ENCODE measurements around the gene CCNYL1. TPM values are rescaled to one million over a fixed set of nuclear protein-coding genes. Genes with fewer than 3 reads are reported as not detected.

CCNYL1 gene
- total RNA-seq, 1 experiment from 2014 or later, result 40.7 TPM

GRCh38 chr2:207692206-207693065 lies 19.0 kb upstream of the CCNYL1 start:
- no peaks in the 10 kb centered on the region for H3K9me3 ChIP-seq
- Mint-ChIP-seq H3K4me1 (ENCODE audit: low read depth, unreplicated experiment) (peaks cover under 1% of the 10 kb centered on the region), H3K9me3 (ENCODE audit: unreplicated experiment) (no peaks in the 10 kb centered on the region), H3K27ac (ENCODE audit: unreplicated experiment) (no peak overlapping the region), H3K36me3 (ENCODE audit: insufficient read depth, unreplicated experiment) (no peaks in the 10 kb centered on the region), H3K4me3 (ENCODE audit: unreplicated experiment) (no peak overlapping the region), H3K27me3 (ENCODE audit: insufficient read depth, unreplicated experiment) (no peaks in the 10 kb centered on the region)
- POLR2A ChIA-PET, result interaction anchor here (1.3 kb wide), 1 partner anchor 19 kb away, joined by 3 read pairs; the partner anchor contains the start of gene CCNYL1
- H3K36me3 ChIP-seq (ENCODE audit: control insufficient read depth, insufficient read depth, low read length), result no peaks in the 10 kb centered on the region
- H3K27me3 ChIP-seq (replicated peaks; ENCODE audit: control insufficient read depth, insufficient read depth, low read length), result no peaks in the 10 kb centered on the region
- BruUV-seq (replicated peaks), result no TSS peak
- peak; percentile 54 to 58 for DNase-seq
- intact Hi-C loops (cut with micrococcal nuclease; ENCODE audit: unreplicated experiment), result loop anchor here (1.0 kb wide), 1 partner anchor 42 kb away; no protein-coding TSS in a partner anchor
- no peaks in the 10 kb centered on the region for H3K4me1 ChIP-seq
- TF ChIP-seq, protein P1, sequence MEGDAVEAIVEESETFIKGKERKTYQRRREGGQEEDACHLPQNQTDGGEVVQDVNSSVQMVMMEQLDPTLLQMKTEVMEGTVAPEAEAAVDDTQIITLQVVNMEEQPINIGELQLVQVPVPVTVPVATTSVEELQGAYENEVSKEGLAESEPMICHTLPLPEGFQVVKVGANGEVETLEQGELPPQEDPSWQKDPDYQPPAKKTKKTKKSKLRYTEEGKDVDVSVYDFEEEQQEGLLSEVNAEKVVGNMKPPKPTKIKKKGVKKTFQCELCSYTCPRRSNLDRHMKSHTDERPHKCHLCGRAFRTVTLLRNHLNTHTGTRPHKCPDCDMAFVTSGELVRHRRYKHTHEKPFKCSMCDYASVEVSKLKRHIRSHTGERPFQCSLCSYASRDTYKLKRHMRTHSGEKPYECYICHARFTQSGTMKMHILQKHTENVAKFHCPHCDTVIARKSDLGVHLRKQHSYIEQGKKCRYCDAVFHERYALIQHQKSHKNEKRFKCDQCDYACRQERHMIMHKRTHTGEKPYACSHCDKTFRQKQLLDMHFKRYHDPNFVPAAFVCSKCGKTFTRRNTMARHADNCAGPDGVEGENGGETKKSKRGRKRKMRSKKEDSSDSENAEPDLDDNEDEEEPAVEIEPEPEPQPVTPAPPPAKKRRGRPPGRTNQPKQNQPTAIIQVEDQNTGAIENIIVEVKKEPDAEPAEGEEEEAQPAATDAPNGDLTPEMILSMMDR (IDR thresholded peaks at IDR 0.05; ENCODE audit: insufficient read depth in 1 of 2, low read depth in 1 of 2, low read length in 1 of 2, severe bottlenecking in 1 of 2, unreplicated experiment in 1 of 2), result peak; percentile 42 to 49
- no peak overlapping the region for H3K4me3 ChIP-seq (ENCODE audit: low read depth, low read length)
- CTCF ChIA-PET, result interaction anchor here (0.6 to 2.2 kb wide), 9 partner anchors 8 to 302 kb away, joined by 3 to 13 read pairs (median 3); partner anchors contain the start of genes CCNYL1 and METTL21A

- Mint-ChIP-seq H3K36me3 (ENCODE audit: insufficient read depth, unreplicated experiment) (no peaks in the 10 kb centered on the region), H3K9me3 (ENCODE audit: unreplicated experiment) (no peaks in the 10 kb centered on the region), H3K4me1 (ENCODE audit: low read depth, unreplicated experiment) (no peaks in the 10 kb centered on the region), H3K4me3 (ENCODE audit: unreplicated experiment) (no peak overlapping the region), H3K27ac (ENCODE audit: unreplicated experiment) (no peak overlapping the region), H3K27me3 (ENCODE audit: insufficient read depth, unreplicated experiment) (no peaks in the 10 kb centered on the region)
- ChIA-PET CTCF (no interaction called here), POLR2A (interaction anchor here (1.6 kb wide), 1 partner anchor 18 kb away, joined by 5 read pairs; the partner anchor contains the start of gene CCNYL1)
- no peak overlapping the region for H3K4me3 ChIP-seq (ENCODE audit: low read depth, low read length)
- no peaks in the 10 kb centered on the region for H3K4me1 ChIP-seq
- no TSS peak for BruUV-seq (replicated peaks)
- H3K27me3 ChIP-seq (replicated peaks; ENCODE audit: control insufficient read depth, insufficient read depth, low read length), result no peaks in the 10 kb centered on the region
- H3K36me3 ChIP-seq (ENCODE audit: control insufficient read depth, insufficient read depth, low read length), result no peaks in the 10 kb centered on the region
- TF ChIP-seq, protein P1 (IDR thresholded peaks at IDR 0.05; ENCODE audit: insufficient read depth in 1 of 2, low read depth in 1 of 2, low read length in 1 of 2, severe bottlenecking in 1 of 2, unreplicated experiment in 1 of 2), result no peak
- H3K9me3 ChIP-seq, result no peaks in the 10 kb centered on the region
- intact Hi-C loops (cut with micrococcal nuclease; ENCODE audit: unreplicated experiment), result no loop called here
- no peak for DNase-seq
Measured at GRCh38 chr2:207693641-207694249, 17.7 kb upstream of the CCNYL1 start.

DNA sequence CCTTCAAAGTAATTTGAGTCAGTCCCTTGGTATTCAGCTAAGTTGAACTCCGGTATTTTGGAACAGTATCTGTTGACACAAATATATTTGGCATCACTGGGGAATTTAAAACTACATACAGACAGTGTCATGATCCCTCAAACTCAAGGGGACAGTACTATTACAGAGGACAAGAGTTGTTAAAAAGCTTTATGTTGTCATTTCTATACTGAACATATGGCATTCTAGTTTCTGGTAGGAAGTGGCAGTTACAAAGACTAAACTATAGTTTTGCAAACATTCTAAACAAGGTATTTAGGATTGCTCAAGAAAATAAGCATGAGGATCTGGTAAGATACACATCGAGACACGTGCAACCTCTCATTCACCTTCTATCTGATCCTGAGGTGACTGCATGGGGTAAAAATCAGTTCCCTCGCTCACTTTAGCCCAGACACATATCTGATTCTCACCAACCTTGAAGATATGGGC lies 16.6 kb upstream of the CCNYL1 start:
- no peaks in the 10 kb centered on the region for H3K9me3 ChIP-seq
- TF ChIP-seq, protein P1 (IDR thresholded peaks at IDR 0.05; ENCODE audit: insufficient read depth in 1 of 2, low read depth in 1 of 2, low read length in 1 of 2, severe bottlenecking in 1 of 2, unreplicated experiment in 1 of 2), result no peak
- H3K27me3 ChIP-seq (replicated peaks; ENCODE audit: control insufficient read depth, insufficient read depth, low read length), result no peaks in the 10 kb centered on the region
- no peaks in the 10 kb centered on the region for H3K4me1 ChIP-seq
- H3K4me1 Mint-ChIP-seq (ENCODE audit: low read depth, unreplicated experiment), result no peaks in the 10 kb centered on the region
- no peaks in the 10 kb centered on the region for H3K36me3 Mint-ChIP-seq (ENCODE audit: insufficient read depth, unreplicated experiment)
- POLR2A ChIA-PET, result interaction anchor here (1.6 kb wide), 1 partner anchor 16 kb away, joined by 5 read pairs; the partner anchor contains the start of gene CCNYL1
- no peaks in the 10 kb centered on the region for H3K27me3 Mint-ChIP-seq (ENCODE audit: insufficient read depth, unreplicated experiment)
- no peaks in the 10 kb centered on the region for H3K9me3 Mint-ChIP-seq (ENCODE audit: unreplicated experiment)
- no peak overlapping the region for H3K27ac Mint-ChIP-seq (ENCODE audit: unreplicated experiment)
- no peaks in the 10 kb centered on the region for H3K36me3 ChIP-seq (ENCODE audit: control insufficient read depth, insufficient read depth, low read length)
- intact Hi-C loops (cut with micrococcal nuclease; ENCODE audit: unreplicated experiment), result no loop called here
- CTCF ChIA-PET, result interaction anchor here (0.5 kb wide), 1 partner anchor 67 kb away, joined by 13 read pairs; no protein-coding TSS in a partner anchor
- no peak overlapping the region for H3K4me3 ChIP-seq (ENCODE audit: low read depth, low read length)
- H3K4me3 Mint-ChIP-seq (ENCODE audit: unreplicated experiment), result no peak overlapping the region
- no peak for DNase-seq
- no TSS peak for BruUV-seq (replicated peaks)

Measured in Caco-2 (cell line).